Measurements from ENCODE around the gene SSNA1.

Gene SSNA1

DNA sequence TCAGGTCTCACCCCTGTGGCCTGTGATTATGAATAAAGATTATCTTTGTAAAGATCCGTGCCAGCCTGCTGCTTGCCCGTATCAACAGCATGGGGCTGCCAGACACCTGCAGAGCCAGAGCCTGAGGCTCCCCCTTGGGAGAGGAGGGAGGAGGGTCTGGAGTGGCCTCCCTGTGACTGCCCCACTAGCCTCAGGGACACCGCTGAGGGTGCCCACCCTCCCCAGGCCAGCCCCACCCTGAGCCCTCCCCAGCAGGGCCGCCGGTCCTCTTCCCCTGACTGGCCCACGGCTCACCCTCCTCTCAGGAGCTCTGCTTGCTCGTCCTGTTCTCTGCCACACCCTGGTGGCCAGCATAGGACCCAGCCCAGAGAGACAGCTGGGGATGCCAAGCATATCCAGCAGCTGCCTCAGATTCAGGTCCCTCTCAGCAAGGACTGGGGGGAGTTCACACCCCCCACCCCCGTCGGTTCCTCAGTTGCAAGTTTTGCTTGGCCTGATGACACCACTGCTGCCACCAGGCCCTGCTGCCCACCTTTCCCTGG is 1.9 kb downstream of the SSNA1 start (continued):
- TF ChIP-seq, protein P1, sequence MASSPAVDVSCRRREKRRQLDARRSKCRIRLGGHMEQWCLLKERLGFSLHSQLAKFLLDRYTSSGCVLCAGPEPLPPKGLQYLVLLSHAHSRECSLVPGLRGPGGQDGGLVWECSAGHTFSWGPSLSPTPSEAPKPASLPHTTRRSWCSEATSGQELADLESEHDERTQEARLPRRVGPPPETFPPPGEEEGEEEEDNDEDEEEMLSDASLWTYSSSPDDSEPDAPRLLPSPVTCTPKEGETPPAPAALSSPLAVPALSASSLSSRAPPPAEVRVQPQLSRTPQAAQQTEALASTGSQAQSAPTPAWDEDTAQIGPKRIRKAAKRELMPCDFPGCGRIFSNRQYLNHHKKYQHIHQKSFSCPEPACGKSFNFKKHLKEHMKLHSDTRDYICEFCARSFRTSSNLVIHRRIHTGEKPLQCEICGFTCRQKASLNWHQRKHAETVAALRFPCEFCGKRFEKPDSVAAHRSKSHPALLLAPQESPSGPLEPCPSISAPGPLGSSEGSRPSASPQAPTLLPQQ (tag by site-specific recombination; IDR thresholded peaks at IDR 0.05), result no peak
- no peak for TF ChIP-seq ELK4 (IDR thresholded peaks at IDR 0.05; ENCODE audit: borderline replicate concordance, low read depth, low read length)
- no peak for TF ChIP-seq ZNF391 (tag by site-specific recombination; IDR thresholded peaks at IDR 0.05; ENCODE audit: borderline replicate concordance, low read depth)
- TF ChIP-seq ZNF148 (tag by site-specific recombination; IDR thresholded peaks at IDR 0.05; ENCODE audit: borderline replicate concordance), result no peak
- TF ChIP-seq ZNF19 (tag by site-specific recombination; IDR thresholded peaks at IDR 0.05; ENCODE audit: low read depth), result no peak
- TF ChIP-seq, protein P2, sequence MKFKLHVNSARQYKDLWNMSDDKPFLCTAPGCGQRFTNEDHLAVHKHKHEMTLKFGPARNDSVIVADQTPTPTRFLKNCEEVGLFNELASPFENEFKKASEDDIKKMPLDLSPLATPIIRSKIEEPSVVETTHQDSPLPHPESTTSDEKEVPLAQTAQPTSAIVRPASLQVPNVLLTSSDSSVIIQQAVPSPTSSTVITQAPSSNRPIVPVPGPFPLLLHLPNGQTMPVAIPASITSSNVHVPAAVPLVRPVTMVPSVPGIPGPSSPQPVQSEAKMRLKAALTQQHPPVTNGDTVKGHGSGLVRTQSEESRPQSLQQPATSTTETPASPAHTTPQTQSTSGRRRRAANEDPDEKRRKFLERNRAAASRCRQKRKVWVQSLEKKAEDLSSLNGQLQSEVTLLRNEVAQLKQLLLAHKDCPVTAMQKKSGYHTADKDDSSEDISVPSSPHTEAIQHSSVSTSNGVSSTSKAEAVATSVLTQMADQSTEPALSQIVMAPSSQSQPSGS (tag by site-specific recombination; IDR thresholded peaks at IDR 0.05; ENCODE audit: low read depth), result no peak
- TF ChIP-seq ZNF521 (tag by site-specific recombination; IDR thresholded peaks at IDR 0.05), result no peak
- TF ChIP-seq ZEB2 (tag by site-specific recombination; IDR thresholded peaks at IDR 0.05), result no peak
- no peak for TF ChIP-seq ZNF18 (tag by site-specific recombination; IDR thresholded peaks at IDR 0.05)
- no peak for TF ChIP-seq ZNF776 (tag by site-specific recombination; IDR thresholded peaks at IDR 0.05; ENCODE audit: borderline replicate concordance)
- TF ChIP-seq ZNF654 (tag by site-specific recombination; IDR thresholded peaks at IDR 0.05; ENCODE audit: low read depth), result no peak
- no peak for TF ChIP-seq MEIS1 (CRISPR knock-in tag; IDR thresholded peaks at IDR 0.05; ENCODE audit: borderline replicate concordance)
- TF ChIP-seq ZNF274 (IDR thresholded peaks at IDR 0.05; ENCODE audit: low read length), result no peak
- TF ChIP-seq ZNF274 (tag by site-specific recombination; IDR thresholded peaks at IDR 0.05; ENCODE audit: borderline replicate concordance), result no peak
- TF ChIP-seq ZBTB7A (tag by site-specific recombination; IDR thresholded peaks at IDR 0.05; ENCODE audit: low read depth), result no peak
- TF ChIP-seq ZNF354C (tag by site-specific recombination; IDR thresholded peaks at IDR 0.05; ENCODE audit: borderline replicate concordance, low read depth), result no peak
- no peak for TF ChIP-seq HOXA7 (CRISPR knock-in tag; IDR thresholded peaks at IDR 0.05; ENCODE audit: borderline replicate concordance)
- no peak for TF ChIP-seq ZNF510 (tag by site-specific recombination; IDR thresholded peaks at IDR 0.05; ENCODE audit: insufficient replicate concordance)
- no peak for TF ChIP-seq ZSCAN30 (tag by site-specific recombination; IDR thresholded peaks at IDR 0.05)
- TF ChIP-seq ZNF184 (tag by site-specific recombination; IDR thresholded peaks at IDR 0.05), result no peak
- no peak for TF ChIP-seq GFI1B (tag by site-specific recombination; IDR thresholded peaks at IDR 0.05)
- TF ChIP-seq, protein P3, sequence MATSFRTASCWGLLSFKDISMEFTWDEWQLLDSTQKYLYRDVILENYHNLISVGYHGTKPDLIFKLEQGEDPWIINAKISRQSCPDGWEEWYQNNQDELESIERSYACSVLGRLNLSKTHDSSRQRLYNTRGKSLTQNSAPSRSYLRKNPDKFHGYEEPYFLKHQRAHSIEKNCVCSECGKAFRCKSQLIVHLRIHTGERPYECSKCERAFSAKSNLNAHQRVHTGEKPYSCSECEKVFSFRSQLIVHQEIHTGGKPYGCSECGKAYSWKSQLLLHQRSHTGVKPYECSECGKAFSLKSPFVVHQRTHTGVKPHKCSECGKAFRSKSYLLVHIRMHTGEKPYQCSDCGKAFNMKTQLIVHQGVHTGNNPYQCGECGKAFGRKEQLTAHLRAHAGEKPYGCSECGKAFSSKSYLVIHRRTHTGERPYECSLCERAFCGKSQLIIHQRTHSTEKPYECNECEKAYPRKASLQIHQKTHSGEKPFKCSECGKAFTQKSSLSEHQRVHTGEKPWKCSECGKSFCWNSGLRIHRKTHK (tag by site-specific recombination; IDR thresholded peaks at IDR 0.05), result no peak

Data from HEK293 (cell line).